ENCODE data around the gene TMEM100.

The TMEM100 gene

GRCh38 chr17:55717898-55718735 lies 4.5 kb downstream of the TMEM100 start:
- DNase-seq, result peak; percentile 75

GRCh38 chr17:55717432-55717831 lies 5.2 kb downstream of the TMEM100 start:
- DNase-seq, result no peak

- no peak for DNase-seq
These were observed 11.7 kb downstream of the TMEM100 start for GRCh38 chr17:55710829-55711496.

GRCh38 chr17:55710410-55710809 lies 12.3 kb downstream of the TMEM100 start:
- peak; percentile 63 for DNase-seq

- no peak for DNase-seq
These were observed 12.7 kb downstream of the TMEM100 start for GRCh38 chr17:55709984-55710383.

GRCh38 chr17:55709440-55709839 lies 13.2 kb downstream of the TMEM100 start:
- DNase-seq, result no peak

GRCh38 chr17:55708175-55708974 lies 14.3 kb downstream of the TMEM100 start:
- no peak for DNase-seq

- DNase-seq, result no peak
These were observed 15.6 kb downstream of the TMEM100 start for GRCh38 chr17:55706808-55707773.

- DNase-seq, result no peak
These were observed 16.8 kb downstream of the TMEM100 start for GRCh38 chr17:55705847-55706246.

GRCh38 chr17:55704401-55704800 lies 18.3 kb downstream of the TMEM100 start:
- DNase-seq, result peak; percentile 63

- no peak for DNase-seq
These were observed 20.5 kb downstream of the TMEM100 start for GRCh38 chr17:55702150-55702549.

GRCh38 chr17:55699181-55699860 lies 23.3 kb downstream of the TMEM100 start:
- no peak for DNase-seq

- no peak for DNase-seq
These were observed 28.3 kb downstream of the TMEM100 start for GRCh38 chr17:55694286-55694910.

GRCh38 chr17:55693254-55694216 lies 29.1 kb downstream of the TMEM100 start:
- peak; percentile 88 for DNase-seq

GRCh38 chr17:55692276-55692675 lies 30.4 kb downstream of the TMEM100 start:
- peak; percentile 47 for DNase-seq

- no peak for DNase-seq
These were observed 31.0 kb downstream of the TMEM100 start for GRCh38 chr17:55691666-55692065.

- DNase-seq, result peak; percentile 91
These were observed 32.6 kb downstream of the TMEM100 start for GRCh38 chr17:55690105-55690508.

- DNase-seq, result no peak
These were observed 33.0 kb downstream of the TMEM100 start for GRCh38 chr17:55689672-55690071.

GRCh38 chr17:55688057-55688456 lies 34.6 kb downstream of the TMEM100 start:
- DNase-seq, result no peak

GRCh38 chr17:55687037-55687436 lies 35.6 kb downstream of the TMEM100 start:
- no peak for DNase-seq
